NCI-H187 (cell line): Measurements from ENCODE around the gene AIFM3.
"Not testable (repeated sequence)": the region's sequence is repeated elsewhere in the genome, so short reads cannot be mapped to it uniquely, and the experiment has no call there.

Experiments
- DNase-seq, 2 experiments: peaks; one replicate each; lab custom pipeline; 2025; lab: John Stamatoyannopoulos, UW

The AIFM3 gene

DNA sequence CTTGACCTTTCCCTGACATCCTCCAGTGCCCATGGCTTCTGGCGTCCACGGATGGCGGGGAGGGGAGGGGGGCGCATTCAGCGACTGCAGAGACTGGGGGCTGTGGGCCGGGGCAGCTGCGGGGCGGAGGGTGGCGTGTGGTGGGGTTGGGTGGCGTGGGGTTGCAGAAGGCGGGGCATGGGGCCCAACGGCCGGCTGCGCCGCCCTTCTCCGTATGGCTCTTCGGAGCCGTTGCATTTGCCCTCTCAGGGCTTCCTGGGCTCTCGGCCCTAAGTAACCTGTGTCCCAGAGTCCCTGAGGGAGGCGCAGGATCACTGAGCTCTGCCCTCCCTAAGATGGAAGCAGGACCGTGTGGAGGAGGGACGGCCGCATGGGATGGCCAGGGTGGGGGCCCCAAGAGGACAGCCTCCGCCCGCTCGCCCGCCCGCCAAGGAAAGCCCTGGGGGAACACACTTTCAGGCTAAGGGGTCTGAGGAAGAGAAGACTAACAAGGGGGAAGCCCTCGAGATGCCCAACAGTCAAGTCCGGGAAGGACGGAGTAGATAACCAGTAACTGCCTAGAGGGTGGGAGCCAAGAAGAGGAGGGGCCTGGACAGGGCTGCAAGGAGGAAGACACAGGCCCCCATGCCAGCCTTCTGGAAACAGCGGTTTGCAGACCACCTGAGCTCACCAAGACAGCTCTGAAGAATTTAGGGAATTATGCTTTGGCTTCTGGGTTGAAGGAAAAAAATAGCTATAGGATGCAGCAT lies 9.2 kb upstream of the AIFM3 start:
- no peak for DNase-seq

DNA sequence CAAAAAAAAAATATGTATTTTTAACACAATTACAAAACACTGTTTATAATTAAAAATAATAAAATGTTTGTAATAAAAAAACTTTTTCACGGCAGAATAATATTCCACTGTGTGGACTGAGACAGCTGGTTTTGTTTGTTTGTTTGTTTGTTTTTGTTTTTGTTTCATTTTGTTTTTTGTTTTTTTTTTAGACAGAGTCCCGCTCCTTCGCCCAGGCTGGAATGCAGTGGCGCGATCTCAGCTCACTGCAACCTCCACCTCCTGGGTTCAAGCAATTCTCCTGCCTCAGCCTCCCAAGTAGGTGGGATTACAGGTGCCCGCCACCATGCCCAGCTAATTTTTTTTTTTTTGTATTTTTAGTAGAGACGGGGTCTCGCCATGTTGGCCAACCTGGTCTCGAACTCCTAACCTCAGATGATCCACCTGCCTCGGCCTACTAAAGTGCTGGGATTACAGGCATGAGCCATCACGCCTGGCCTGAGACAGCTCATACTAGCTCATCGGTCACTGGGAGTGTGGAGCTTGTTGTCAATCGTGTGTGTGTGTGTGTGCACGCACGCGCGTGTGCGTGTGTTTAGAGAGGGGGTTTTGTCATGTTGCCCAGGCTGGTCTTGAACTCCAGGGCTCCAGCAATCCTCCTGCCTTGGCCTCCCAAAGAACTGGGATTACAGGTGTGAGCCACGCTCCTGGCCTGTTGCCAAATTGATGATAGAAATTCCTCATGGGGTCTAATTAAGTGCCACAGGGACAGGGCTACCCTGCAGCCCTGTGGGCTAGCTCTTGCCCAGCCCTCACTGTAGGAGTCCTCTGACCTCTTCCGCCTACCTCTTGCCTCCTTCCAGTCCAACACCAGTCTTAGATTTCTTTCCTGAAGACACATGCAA lies 7.2 kb upstream of the AIFM3 start:
- DNase-seq, result no peak

- no peak for DNase-seq
Observed at GRCh38 chr22:20960609-20961008, 6.4 kb upstream of the AIFM3 start.

DNA sequence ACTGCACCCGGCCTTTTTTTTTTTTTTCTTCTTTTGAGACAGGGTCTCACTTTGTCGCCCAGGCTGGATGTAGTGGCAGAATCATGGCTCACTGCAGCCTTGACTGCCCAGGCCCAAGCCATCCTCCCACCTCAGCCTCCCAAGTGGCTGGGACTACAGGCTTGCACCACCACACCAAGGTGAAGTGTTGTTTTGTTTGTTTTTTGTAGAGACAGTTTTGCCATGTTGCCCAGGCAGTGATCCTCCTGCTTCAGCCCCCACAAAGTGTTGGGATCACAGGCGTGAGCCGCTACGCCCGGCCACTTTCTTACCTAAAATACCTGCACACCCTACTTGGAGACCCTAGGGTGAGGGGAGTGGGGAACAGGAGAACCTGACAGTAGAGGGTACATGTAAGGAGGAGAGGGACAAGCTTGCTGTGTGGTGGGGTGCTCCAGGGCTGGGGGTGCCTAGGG lies 4.5 kb upstream of the AIFM3 start:
- no peak for DNase-seq

DNA sequence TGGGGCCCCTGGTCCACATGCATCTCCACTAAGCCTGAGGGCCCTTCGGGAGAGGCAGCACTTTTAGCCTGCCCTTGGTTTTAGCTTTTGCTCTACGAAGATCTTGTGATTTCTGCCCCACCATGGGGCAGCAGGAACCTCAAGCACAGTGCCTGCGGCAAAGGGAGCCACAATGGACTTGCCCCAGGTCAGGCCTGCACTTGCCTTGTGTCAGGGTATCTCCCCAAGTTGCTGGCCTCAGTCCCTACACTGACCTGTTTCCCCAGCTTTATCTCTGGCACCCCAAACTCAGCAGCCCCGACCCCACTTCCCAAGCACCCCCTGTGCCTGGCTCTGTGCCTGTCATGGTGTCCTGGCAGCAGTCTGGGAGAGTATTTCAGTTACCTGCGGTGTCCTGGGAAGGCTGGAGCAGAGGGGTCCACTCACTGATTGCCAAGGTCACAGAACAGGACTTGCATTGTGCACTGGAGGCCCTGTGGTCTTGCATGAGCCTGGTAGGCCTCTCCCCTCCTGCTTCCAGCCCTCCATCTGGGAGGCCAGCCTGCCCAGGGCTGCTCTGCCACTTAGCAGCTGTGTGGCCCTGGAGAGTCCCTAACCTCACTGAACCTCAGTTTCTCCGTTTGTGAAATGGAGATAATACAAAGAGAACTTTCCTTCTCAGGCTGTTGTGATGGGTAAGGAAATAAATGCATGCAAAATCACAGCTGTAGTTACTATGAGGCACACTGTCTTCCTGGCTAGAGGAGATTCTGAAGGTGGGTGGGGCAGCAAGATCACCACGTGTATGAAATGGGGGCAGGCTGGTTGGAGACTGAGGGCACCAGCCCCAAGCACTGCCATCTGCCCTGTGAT lies 3.6 kb upstream of the AIFM3 start:
- no peak for DNase-seq

DNA sequence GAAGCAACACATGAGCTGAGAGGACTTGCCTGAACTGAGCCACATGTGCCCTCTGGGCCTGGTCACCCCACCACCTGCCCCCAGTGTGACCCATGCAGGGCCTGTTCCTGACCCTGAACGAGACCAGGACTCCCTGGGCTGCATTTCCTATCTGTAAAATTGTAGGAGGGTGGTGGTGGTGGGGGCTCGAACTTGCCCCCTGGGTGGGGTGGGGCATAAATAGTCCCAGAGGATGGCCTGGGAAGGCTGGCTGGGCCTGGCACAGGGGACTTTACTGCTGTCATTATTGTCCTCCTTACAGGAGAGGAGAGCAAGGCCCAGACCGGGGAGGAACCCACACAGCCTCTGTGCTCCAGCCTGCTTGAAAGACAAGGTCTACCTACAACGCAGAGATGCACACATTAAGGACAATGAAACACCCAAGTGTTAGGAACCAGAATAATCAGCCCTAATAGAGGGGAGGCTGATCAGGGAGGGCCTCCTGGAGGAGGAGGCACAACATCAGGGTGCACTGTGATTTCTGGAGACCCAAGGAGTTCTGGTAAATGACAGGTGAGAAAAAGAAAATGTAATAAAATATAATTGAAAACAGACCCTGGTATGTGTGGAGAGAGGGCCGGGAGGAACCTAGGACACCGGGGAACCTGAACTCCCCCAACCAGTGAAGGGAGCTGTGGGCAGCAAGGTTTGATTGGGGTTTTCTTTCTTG lies 2.8 kb upstream of the AIFM3 start:
- DNase-seq, result no peak

GRCh38 chr22:20964799-20965103 lies 2.3 kb upstream of the AIFM3 start:
- no peak for DNase-seq

DNA sequence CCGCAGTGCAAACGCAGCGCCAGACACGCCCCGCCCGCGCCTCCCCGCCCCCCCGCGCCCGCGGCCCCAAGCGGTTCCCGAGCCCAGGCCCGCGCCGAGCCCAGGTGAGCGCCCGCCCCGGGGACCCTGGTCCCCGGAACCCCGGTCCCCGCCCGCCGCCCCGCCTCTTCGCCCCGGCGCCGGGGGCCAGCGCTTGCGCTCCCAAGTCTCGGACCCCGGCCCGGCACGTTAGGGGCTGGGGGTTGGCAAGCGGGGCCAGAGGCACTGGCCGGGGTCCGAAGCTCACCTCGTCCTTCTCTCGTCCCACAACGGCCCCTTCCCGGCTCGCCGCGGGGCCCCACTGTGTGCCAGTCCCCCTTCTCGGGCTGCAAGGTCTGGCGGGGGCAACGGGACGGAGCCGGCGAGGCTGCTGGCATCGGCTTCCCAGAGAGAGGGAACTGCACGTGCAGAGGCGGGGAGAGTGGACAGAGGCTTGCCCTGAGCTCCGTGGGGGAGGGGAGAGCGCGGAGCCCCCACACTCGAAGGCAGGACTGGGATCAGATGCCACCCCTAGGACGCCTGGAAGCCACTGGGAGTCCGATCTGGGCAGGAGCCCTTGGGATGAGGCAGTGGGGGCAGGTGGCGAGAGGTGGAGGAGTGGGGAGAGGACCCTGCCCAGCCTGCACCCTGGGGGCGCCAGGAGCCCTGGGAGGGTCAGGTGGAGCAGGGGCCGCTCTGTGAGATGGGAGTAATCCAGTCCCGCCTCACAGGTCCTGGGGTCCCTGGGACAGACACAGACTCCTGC lies 1.8 kb upstream of the AIFM3 start:
- DNase-seq, result no peak

- no peak for DNase-seq
Observed at GRCh38 chr22:20965888-20966855, 883 bp upstream of the AIFM3 start.

DNA sequence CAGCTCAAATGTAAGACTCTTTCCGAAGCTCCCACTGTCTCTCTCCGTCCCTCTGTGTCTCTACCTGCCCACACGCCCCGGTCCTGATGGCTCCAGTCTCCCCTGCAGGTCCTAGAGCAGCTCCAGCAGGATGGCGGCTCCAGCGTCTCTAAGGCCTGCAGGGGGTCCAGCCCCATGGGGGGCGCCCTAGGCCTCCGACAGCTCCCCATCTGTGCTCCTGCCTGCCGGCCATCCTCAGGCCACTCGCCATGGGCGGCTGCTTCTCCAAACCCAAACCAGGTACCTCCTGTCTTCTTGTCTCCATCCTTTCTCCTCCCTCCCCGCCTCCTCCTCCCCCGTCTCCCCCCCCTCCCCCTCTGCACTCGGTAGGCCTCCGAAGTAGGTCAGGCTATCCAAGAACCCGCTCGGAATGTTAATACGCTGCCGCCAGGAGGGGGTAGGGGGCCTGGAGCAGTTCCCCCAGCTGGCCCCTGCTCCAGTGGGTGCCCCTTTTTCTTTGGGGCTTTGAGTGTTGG lies 699 bp downstream of the AIFM3 start:
- no peak for DNase-seq

DNA sequence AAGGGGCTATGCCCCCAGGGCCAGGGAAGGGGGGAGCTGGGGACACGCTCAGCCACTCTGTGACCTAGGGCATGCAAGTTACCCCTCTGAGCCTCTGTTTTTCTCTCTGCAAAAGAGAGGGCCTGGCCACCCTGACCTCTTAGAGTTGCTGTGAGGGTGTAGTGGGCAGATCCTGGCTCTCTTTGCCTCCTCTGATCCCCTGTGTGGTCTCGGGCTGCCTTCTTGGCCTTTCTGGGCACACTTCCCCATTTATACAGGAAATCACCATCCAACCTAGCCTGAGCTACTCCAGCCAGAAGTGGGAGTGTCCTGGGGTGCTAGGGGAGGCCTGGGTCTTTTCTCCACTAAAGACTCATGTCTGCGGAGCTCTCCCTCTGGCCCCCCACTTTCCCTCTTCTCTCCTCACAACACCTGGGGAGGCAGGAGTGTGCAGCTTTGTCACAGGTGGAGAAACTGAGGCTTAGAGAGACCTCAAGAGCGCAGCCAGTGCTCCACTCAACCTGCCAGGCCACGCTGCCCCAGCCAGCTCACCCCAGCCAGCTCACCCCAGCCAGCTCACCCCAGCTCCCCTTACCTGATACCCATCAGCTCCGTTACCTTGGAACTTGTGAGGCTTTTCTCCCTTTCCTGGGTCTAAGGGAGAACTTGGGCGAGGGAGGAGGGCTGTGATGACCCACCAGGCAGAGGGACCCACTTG lies 1.4 kb downstream of the AIFM3 start:
- DNase-seq, result no peak

GRCh38 chr22:20970939-20971657 lies 4.0 kb downstream of the AIFM3 start:
- DNase-seq, result no peak

DNA sequence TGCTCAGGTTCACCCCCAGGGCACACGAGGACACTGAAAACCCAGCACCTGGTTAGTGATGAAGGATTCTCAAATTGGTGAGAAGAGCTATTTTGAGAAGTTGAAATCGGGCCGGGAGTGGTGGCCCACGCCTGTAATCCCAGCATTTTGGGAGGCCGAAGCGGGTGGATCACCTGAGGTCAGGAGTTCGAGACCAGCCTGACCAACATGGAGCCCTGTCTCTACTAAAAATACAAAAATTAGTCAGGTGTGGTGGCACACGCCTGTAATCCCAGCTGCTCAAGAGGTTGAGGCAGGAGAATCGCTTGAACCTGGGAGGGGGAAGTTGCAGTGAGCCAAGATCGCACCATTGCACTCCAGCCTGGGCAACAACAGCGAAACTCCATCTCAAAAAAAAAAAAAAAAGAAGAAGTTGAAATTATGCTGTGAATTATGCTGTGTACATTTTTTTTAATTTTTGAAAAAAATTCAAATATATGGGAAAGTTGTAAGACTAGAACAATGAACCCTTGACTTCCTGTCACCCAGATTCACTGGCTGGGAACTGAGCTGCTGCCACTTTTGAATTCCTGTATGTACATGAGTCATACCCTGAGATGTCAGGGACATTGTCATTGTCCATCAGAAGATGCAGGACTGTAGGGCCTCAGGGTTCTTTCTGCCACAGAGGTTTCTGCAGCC lies 5.1 kb downstream of the AIFM3 start:
- DNase-seq, result not testable (repeated sequence)

- no peak for DNase-seq
Observed at GRCh38 chr22:20972933-20973577, 6.0 kb downstream of the AIFM3 start.

DNA sequence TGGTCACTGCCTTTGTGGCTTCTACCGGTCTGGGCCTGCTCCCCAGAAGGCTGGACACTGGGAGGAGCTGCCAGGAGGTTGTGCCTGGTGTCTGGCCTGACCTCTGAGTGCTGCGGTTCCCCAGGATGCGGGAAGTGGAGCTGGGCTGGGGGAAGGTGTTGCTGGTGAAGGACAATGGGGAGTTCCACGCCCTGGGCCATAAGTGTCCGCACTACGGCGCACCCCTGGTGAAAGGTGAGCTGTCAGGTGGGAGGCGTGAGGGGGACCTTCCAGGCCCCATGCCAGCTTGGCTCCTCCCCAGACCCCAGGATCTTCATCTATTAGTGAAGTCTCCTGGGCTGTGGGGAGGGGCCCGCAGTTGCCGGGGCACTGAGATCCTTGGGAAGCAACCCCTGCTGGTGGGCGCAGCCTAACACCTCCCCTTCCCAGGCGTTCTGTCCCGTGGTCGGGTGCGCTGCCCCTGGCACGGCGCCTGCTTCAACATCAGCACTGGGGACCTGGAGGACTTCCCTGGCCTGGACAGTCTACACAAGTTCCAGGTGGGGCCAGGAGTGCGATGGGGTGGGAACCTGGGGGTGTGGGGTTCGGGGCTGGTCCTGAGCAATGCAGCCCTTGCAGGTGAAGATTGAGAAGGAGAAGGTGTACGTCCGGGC lies 6.7 kb downstream of the AIFM3 start:
- no peak for DNase-seq

- DNase-seq, result no peak
Observed at GRCh38 chr22:20974336-20974955, 7.4 kb downstream of the AIFM3 start.
